ENCODE measurements around the gene PCDHA10.
"Not testable (repeated sequence)": the region's sequence is repeated elsewhere in the genome, so short reads cannot be mapped to it uniquely, and the experiment has no call there.

PCDHA10 gene

DNA sequence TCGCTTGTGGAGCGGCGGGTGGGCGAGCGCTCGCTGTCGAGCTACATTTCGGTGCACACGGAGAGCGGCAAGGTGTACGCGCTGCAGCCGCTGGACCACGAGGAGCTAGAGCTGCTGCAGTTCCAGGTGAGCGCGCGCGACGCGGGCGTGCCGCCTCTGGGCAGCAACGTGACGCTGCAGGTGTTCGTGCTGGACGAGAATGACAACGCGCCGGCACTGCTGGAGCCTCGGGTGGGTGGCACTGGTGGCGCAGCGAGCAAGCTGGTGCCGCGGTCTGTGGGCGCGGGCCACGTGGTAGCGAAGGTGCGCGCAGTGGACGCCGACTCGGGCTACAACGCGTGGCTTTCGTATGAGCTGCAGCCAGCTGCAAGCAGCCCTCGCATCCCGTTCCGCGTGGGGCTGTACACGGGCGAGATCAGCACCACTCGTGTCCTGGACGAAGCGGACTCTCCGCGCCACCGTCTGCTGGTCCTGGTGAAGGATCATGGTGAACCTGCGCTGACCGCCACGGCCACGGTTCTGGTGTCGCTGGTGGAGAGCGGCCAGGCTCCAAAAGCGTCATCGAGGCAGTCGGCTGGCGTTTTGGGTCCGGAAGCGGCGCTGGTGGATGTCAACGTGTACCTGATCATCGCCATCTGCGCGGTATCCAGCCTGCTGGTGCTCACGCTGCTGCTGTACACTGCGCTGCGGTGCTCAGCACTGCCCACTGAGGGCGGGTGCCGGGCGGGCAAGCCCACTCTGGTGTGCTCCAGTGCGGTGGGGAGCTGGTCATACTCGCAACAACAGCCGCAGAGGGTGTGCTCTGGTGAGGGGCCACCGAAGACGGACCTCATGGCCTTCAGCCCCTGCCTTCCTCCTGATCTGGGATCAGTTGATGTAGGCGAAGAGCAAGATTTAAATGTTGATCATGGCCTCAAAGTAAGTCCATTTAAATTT, 12.6 kb upstream of the PCDHA10 start:
- no peak for FAIRE-seq

DNA sequence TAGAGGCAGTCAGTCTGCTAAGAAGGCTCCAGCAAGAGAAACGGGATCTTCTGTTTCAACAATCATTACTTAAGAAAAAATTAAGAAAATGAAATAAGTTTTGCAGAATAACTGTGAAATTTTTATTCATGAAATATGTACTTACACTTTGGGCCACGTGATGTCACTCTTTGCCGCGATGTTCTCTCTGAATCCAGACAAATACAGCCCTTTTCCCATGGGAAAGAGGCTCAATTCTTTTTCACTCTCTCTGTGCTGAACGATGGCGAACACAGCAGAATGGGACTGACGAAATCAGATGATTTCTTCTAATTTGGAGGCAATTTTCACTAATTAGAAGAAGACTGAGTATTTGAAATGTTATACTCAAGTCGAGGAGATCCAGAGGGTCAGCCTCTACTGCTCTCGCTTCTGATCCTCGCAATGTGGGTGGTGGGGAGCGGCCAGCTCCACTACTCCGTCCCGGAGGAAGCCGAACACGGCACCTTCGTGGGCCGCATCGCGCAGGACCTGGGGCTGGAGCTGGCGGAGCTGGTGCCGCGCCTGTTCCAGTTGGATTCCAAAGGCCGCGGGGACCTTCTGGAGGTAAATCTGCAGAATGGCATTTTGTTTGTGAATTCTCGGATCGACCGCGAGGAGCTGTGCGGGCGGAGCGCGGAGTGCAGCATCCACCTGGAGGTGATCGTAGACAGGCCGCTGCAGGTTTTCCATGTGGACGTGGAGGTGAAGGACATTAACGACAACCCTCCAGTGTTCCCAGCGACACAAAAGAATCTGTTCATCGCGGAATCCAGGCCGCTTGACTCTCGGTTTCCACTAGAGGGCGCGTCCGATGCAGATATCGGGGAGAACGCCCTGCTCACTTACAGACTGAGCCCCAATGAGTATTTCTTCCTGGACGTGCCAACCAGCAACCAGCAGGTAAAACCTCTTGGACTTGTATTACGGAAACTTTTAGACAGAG, 7.3 kb upstream of the PCDHA10 start, which contains the start of gene PCDHA9:
TSS of gene PCDHA9 (plus strand) at position 244 of the 964 bp plus-strand sequence. CDS start at position 358, 114 bp downstream.
- not testable (repeated sequence) for FAIRE-seq

DNA sequence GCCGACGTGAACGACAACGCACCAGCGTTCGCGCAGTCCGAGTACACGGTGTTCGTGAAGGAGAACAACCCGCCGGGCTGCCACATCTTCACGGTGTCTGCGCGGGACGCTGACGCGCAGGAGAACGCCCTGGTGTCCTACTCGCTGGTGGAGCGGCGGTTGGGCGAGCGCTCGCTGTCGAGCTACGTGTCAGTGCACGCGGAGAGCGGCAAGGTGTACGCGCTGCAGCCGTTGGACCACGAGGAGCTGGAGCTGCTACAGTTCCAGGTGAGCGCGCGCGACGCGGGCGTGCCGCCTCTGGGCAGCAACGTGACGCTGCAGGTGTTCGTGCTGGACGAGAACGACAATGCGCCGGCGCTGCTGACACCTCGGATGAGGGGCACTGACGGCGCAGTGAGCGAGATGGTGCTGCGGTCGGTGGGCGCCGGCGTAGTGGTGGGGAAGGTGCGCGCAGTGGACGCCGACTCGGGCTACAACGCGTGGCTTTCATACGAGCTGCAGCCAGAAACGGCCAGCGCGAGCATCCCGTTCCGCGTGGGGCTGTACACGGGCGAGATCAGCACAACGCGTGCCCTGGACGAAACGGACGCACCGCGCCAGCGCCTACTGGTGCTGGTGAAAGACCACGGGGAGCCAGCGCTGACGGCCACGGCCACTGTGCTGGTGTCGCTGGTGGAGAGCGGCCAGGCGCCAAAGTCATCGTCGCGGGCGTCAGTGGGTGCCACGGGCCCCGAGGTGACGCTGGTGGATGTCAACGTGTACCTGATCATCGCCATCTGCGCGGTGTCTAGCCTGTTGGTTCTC, 5.7 kb upstream of the PCDHA10 start:
- not testable (repeated sequence) for FAIRE-seq

DNA sequence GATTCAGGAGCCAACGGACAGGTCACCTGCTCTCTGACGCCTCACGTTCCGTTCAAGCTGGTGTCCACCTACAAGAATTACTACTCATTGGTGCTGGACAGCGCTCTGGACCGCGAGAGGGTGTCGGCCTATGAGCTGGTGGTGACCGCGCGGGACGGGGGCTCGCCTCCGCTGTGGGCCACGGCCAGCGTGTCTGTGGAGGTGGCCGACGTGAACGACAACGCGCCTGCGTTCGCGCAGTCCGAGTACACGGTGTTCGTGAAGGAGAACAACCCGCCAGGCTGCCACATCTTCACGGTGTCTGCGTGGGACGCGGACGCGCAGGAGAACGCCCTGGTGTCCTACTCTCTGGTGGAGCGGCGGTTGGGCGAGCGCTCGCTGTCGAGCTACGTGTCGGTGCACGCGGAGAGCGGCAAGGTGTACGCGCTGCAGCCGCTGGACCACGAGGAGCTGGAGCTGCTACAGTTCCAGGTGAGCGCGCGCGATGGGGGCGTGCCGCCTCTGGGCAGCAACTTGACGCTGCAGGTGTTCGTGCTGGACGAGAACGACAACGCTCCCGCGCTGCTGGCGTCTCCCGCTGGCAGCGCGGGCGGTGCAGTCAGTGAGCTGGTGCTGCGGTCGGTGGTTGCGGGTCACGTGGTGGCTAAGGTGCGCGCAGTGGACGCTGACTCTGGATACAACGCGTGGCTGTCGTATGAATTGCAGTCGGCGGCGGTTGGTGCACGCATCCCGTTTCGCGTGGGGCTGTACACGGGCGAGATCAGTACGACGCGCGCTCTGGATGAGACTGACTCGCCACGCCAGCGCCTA, 1.7 kb downstream of the PCDHA10 start:
- FAIRE-seq, result no peak

DNA sequence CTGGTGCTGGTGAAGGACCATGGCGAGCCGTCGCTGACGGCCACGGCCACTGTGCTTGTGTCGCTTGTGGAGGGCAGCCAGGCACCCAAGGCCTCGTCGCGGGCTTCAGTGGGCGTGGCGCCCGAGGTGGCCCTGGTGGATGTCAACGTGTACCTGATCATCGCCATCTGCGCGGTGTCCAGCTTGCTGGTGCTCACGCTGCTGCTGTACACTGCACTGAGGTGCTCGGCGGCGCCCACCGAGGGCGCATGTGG, 2.2 kb downstream of the PCDHA10 start:
- no peak for FAIRE-seq

DNA sequence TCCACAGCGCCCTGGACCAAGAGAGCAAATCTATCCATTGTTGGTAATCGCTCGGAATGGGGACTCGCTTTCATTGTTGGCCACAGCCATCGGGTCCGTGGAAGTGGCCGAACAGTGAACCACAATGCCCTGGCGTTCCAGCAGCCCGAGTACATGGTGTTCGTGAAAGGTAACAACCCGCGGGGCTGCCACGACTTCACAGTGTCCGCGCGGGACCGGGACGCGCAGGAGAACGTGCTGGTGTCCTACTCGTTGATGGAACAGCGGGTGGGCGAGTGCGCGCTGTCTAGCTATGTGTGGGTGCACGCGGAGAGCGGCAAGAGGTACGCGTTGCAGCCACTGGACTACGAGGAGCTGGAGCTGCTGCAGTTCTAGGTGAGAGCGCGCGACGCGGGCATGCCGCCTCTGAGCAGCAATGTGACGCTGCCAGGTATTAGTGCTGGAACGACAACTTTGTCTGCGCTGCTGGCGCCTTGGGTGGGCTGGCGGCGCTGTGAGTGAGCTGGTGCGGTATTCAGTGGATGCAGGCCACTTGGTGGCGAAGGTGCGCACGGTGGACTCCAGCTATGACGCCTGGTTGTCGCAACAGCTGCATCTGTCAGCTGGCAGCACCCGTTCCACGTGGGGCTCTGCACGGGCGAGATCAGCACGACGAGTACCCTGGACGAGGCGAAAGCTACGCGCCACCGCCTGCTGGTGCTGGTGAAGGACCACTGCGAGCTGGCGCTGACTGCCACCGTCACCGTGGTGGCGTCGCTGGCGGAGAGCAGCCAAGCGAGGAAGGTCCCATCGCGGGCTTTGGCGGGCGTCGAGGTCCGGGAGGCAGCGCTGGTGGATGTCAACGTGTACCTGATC, 7.0 kb downstream of the PCDHA10 start:
- no peak for FAIRE-seq

DNA sequence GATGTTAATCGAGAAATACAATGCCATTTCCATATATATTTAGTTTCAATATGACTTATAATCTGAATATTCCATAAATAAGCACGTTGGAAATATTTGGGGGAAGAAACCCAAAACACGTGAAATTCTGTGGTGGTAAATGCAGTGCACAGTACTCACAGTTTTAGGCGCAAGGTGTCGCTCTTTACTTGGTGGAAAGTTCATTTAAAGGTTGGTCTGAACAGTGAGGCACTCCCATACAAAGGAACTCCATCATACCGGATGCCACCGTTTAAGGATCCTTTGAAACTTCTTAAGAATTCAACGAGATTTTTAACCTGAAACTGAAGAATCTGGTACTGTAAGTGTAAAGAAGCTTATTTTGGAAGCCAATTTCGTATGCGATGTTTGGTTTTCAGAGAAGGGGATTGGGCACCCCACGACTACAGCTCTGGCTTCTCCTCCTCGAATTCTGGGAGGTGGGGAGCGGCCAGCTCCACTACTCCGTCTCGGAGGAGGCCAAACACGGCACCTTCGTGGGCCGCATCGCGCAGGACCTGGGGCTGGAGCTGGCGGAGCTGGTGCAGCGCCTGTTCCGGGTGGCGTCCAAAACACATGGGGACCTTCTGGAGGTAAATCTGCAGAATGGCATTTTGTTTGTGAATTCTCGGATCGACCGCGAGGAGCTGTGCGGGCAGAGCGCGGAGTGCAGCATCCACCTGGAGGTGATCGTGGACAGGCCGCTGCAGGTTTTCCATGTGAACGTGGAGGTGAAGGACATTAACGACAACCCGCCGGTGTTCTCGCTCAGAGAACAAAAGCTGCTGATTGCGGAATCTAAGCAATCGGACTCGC, 13.2 kb downstream of the PCDHA10 start, which contains the start of gene PCDHA11:
TSS of gene PCDHA11 (plus strand) at position 237 of the 834 bp plus-strand sequence. CDS start at position 384, 147 bp downstream.
- FAIRE-seq, result peak; percentile 97

DNA sequence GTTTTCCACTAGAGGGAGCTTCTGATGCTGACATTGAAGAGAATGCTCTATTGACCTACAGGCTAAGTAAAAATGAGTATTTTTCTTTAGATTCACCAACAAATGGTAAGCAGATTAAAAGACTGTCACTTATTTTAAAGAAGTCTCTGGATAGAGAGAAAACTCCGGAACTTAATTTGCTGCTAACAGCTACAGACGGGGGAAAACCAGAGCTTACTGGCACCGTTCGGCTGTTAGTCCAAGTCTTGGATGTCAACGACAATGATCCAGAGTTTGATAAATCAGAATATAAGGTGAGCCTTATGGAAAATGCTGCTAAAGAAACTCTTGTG, 13.8 kb downstream of the PCDHA10 start:
- FAIRE-seq, result peak; percentile 75

DNA sequence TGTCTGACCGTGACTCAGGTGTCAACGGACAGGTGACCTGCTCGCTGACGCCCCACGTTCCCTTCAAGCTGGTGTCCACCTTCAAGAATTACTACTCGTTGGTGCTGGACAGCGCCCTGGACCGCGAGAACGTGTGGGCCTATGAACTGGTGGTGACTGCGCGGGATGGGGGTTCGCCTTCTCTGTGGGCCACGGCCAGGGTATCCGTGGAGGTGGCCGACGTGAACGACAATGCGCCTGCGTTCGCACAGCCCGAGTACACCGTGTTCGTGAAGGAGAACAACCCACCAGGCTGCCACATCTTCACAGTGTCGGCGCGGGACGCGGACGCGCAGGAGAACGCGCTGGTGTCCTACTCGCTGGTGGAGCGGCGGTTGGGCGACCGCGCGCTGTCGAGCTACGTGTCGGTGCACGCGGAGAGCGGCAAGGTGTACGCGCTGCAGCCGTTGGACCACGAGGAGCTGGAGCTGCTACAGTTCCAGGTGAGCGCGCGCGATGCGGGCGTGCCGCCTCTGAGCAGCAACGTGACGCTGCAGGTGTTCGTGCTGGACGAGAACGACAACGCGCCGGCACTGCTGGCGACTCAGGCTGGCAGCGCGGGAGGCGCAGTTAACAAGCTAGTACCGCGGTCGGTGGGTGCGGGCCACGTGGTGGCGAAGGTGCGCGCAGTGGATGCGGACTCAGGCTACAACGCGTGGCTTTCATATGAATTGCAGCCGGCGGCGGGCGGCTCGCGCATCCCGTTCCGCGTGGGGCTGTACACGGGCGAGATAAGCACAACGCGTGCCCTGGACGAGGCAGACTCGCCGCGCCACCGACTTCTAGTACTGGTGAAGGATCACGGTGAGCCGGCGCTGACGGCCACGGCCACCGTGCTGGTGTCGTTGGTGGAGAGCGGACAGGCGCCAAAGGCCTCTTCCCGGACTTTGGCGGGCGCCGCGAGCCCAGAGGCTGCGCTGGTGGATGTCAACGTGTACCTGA, 14.8 kb downstream of the PCDHA10 start:
- no peak for FAIRE-seq

DNA sequence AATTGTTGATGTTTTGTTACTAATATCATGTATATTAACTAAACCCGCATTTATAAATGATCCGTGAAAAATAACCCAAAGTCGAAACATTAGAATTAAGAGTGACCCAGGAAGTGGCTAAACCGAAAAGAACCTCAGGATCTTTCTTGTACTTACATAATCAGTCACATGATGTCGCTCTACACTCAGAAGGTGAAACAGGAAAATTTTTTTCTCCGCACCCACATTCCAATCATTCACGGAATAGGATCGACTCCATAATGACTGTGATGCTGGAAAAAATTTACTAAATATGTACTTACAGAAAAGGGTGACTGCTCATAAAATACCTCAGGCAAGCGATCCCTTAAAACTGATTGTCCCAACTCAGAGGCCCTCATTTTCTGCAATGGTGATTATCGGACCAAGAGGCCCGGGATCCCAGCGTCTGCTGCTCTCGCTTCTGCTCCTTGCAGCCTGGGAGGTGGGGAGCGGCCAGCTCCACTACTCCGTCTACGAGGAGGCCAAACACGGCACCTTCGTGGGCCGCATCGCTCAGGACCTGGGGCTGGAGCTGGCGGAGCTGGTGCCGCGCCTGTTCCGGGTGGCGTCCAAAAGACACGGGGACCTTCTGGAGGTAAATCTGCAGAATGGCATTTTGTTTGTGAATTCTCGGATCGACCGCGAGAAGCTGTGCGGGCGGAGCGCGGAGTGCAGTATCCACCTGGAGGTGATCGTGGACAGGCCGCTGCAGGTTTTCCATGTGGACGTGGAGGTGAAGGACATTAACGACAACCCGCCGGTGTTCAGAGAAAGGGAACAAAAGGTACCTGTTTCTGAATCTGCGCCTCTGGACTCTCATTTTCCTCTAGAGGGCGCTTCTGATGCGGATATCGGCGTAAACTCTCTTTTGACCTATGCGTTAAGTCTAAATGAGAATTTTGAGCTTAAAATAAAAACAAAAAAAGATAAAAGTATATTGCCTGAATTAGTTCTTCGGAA, 19.7 kb downstream of the PCDHA10 start, which contains the start of gene PCDHA12:
TSS of gene PCDHA12 (plus strand) at position 224 of the 981 bp plus-strand sequence. CDS start at position 389, 165 bp downstream.
- peak; percentile 94 for FAIRE-seq

DNA sequence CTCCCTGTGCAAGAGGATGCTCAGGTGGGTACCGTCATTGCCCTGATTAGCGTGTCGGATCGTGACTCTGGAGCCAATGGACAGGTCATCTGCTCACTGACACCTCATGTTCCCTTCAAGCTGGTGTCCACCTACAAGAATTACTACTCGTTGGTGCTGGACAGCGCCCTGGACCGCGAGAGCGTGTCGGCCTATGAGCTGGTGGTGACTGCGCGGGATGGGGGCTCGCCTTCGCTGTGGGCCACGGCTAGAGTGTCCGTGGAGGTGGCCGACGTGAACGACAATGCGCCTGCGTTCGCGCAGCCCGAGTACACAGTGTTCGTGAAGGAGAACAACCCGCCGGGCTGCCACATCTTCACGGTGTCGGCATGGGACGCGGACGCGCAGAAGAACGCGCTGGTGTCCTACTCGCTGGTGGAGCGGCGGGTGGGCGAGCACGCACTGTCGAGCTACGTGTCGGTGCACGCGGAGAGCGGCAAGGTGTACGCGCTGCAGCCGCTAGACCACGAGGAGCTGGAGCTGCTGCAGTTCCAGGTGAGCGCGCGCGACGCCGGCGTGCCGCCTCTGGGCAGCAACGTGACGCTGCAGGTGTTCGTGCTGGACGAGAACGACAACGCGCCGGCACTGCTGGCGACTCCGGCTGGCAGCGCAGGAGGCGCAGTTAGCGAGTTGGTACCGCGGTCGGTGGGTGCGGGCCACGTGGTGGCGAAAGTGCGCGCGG, 21.0 kb downstream of the PCDHA10 start:
- FAIRE-seq, result not testable (repeated sequence)

DNA sequence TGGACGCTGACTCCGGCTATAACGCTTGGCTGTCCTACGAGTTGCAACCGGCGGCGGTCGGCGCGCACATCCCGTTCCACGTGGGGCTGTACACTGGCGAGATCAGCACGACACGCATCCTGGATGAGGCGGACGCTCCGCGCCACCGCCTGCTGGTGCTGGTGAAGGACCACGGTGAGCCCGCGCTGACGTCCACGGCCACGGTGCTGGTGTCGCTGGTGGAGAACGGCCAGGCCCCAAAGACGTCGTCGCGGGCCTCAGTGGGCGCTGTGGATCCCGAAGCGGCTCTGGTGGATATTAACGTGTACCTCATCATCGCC, 21.5 kb downstream of the PCDHA10 start:
- FAIRE-seq, result no peak

DNA sequence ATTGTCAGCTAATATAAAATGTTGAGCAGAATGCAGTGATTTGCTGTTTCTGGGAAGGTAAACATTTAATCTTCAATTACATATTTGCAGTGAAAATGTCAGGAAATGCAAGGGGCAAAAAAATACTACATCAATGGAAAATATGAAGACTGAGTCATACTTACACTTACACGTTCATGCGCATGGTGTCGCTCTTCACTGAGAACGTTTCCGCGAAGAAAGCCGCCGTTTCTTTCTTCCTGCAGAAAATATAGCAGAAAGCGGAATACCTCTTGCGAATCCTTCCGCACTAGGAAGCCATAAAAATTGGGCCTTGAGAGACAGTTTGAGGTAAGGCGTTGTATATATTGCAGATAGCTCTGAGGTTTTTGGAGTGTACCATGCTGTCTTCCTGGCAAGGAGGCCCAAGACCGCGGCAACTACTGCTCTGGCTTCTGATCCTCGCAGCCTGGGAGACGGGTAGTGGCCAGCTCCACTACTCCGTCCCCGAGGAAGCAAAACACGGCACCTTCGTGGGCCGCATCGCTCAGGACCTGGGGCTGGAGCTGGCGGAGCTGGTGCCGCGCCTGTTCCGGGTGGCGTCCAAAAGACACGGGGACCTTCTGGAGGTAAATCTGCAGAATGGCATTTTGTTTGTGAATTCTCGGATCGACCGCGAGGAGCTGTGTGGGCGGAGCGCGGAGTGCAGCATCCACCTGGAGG, 26.3 kb downstream of the PCDHA10 start, which contains the start of gene PCDHA13:
TSS of gene PCDHA13 (plus strand) at position 236 of the 702 bp plus-strand sequence. CDS start at position 381, 145 bp downstream.
- FAIRE-seq, result no peak

DNA sequence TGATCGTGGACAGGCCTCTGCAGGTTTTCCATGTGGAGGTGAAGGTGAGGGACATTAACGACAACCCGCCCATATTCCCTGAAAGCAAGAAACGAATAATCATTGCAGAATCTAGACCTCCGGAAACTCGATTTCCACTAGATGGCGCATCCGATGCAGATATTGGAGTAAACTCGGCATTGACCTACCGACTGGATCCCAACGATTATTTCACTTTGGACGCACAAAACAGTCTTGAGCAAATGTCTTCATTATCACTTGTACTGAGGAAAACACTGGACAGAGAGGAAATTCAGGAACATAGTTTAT, 26.8 kb downstream of the PCDHA10 start:
- FAIRE-seq, result no peak

DNA sequence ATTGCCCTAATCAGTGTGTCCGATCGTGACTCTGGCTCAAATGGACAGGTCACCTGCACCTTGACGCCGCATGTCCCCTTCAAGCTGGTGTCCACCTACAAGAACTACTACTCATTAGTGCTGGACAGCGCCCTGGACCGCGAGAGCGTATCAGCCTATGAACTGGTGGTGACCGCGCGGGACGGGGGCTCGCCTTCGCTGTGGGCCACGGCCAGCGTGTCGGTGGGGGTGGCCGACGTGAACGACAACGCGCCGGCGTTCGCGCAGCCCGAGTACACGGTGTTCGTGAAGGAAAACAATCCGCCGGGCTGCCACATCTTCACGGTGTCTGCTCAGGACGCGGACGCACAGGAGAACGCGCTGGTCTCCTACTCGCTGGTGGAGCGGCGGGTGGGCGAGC, 27.7 kb downstream of the PCDHA10 start:
- FAIRE-seq, result no peak

All from A204.1 (cell line).